GM12872 (cell line): ENCODE results near the gene PPM1A.

Experiments
- CTCF ChIP-seq: IDR thresholded peaks from 3 replicates; pipeline ENCODE4 v1.5.1; 2011; ENCODE audit warnings: low read depth, mild to moderate bottlenecking, low read length, moderate library complexity; ENCODE audit not compliant: insufficient read depth

The PPM1A gene

DNA sequence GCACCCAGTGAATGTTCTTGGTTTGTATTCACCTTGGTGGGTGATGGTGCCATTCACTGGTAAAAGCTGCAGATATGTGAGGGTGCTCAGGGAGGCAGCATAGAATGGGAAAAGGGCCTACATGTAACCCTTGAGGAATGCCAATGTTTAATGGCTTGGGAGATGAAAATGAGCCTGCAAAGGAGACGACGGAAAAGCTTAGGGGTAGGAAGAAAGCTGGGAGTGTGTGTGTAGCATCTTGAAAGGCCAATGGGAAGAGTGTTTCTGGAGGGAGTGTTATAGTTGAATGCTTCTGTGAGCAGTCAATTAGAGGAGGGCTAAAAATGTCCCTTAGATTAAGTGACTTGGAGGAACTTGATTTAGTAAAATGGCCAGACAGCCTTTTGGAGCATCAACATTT is 24.9 kb downstream of the PPM1A start:
- no peak for TF ChIP-seq CTCF

DNA sequence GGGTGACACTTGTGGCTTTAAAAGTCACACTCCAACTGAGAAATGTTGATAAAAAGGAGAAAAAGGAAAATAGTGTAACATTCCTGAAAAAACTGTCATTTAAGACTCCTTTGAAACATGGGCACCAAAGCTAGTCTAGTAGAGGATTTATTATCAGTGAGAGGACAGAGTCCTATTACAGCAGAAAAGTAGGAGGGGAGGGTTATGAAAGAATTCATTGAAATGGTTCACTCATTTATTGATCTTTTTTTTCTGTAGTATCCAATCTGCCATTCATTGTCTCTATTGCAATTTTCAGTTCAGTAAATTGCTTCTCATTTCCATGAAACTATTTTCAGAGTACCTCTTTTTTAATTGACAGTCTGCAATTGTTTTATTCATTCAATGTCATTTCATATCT is 25.4 kb downstream of the PPM1A start:
- no peak for TF ChIP-seq CTCF

DNA sequence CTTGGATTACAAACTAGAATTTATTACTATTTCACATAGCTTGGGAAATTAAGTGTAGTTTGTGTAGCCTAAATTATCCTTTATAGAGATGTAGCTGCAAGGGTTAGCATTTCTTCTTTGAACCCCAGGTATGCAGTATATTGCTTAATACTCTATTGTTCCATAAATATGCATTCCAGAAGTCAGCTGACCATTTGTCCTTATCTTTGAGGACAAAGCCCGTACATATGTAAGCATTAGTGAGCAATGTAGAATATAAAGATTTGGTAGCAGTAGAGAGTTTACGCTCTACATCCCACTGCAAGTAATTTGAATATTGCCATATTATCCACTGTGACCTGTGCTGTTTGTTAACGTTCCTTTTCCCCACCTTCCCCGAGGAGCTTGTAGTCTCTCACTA is 26.9 kb downstream of the PPM1A start:
- TF ChIP-seq CTCF, result no peak

DNA sequence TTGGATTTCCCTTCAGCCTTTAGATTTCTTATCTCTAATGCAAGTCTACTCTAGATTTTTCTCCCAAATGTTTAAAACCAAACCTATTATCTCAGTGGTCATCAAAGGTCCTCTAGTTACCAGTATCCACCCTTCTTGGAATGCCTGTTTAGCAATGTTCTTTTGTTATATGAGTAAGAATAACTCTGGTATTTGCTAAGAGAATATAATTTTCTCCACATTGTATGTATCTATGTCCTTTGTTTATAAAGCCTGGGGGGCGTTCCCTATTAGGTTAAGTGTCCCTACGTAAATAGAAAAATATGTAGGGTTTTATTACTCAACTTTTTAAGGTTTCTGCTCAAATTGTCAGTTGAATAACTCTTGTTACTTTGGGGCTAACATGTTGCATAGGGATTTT is 27.3 kb downstream of the PPM1A start:
- TF ChIP-seq CTCF, result no peak

DNA sequence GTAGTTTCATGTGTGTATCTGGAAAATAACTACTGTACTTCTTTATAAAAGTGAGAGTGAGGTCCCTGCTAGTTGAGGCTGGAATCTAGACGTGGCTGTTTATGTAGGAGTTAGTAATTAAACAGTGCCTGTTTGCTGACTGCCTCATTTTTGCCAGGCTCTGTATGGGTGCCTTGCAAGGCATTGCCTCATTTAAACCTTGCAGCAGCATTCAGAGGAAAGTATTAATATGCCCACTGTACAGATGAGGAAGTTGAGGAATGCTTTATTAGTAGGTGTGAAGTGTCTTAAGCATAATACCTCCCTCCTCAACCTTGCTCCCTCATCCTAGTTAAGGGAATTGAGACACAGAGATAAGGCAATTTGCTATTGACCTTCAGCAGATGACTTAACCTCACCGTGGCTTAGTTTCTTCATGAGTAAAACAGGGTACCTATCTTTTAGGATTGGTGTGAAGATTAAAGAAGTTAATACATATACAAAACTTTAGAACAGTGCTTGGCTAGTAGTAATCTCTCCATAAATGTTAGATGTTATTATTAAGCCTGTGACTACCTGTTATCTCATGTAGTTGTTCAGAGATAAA is 28.7 kb downstream of the PPM1A start:
- TF ChIP-seq CTCF, result no peak

GRCh38 chr14:60278350-60278749 is 29.3 kb downstream of the PPM1A start:
- no peak for TF ChIP-seq CTCF

DNA sequence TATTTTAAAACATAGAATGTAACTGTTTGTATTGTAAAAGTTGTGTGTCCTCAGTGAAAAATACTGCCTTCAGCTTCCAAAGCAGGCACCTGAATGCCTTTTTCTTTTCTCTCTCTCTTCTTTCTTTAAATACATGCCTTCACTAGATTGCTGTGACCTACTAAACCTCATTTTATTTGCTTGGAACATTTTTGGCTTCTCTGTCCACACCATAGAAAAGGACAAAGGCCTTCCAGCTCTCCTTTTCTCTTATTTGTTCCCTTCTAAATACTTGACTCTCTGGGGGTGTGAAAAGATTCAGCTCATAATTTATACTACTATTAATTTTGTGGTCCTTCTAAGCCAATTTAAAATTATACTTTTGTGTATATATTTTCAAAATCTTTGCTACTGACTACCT is 38.4 kb downstream of the PPM1A start:
- no peak for TF ChIP-seq CTCF
